Measurements from ENCODE around the gene INPP4B.

The INPP4B gene

DNA sequence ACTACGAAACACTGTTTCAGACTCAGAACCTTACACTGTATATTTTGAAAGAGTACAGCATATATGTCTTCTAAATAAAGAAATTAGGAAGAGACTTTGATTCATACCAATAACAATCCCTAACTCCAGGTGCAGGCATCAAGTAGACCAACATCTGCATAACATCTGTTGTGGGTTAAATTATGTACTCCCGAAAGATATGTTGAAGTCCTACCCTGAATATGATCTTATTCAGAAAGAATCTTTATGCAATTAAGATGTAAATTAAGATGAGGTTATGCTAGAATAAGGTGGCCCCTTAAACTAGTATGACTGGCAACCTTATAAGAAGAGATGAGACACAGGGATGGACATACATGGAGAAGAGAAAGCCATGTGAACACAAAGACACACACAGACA is 117.9 kb downstream of the INPP4B start:
- DNase-seq (ENCODE audit: low read depth in 2 of 2): no peak

DNA sequence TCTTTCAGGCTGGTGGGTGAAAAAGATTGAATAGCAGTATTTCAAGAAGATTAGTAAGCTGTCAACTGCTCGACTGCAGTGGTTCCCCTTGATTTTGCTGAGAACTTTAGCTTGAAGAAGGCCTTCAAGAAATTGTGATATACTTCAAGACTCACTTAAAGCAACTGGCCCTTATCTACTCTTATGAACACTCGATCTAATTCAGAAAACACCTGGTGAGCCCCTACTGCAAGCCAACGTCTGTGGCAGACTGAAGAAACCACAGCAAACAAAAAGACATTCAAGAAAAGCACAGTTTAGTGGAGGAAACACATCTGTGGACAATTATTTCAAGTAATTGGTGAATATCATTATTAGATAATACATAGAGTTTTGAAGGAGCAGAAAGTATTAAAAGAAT is 119.0 kb downstream of the INPP4B start:
- no peak for DNase-seq (ENCODE audit: low read depth in 2 of 2)

GRCh38 chr4:142725886-142726285 is 120.2 kb downstream of the INPP4B start:
- DNase-seq (ENCODE audit: low read depth in 2 of 2): no peak

GRCh38 chr4:142721187-142721586 is 124.9 kb downstream of the INPP4B start:
- no peak for DNase-seq (ENCODE audit: low read depth in 2 of 2)

DNA sequence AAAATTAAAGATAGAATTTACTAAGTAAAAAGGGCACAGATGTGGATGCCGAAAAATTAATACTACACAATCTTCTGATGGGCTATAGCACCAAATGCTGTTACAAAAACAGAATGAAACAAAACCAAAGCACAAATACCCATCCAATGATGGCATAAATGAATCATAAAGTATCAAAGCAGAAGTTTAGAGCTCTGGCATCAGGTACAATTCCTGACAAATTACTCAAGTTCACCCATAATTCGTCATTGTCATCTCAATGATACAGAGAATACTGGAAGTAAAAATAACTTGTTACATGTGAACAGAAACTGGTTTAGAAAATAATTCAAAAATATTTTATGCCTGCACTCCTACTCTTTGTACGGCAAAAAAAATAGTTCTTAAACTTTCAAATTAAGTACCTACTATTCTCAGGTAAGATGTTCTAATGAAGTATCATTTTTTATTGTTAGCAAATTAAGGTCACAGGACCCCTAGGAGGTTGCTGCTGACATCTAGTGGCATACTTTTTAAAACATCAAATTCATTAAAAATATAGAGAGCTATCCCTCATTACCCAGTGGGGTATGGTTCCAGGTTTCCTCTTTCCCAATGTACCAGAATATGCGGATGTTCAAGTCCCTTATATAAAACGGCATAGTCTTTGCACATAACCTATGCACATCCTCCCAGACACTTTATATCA is 126.1 kb downstream of the INPP4B start:
- DNase-seq (ENCODE audit: low read depth in 2 of 2): no peak

GRCh38 chr4:142718981-142719380 is 127.1 kb downstream of the INPP4B start:
- no peak for DNase-seq (ENCODE audit: low read depth in 2 of 2)

GRCh38 chr4:142715727-142716126 is 130.4 kb downstream of the INPP4B start:
- DNase-seq (ENCODE audit: low read depth in 2 of 2): no peak

GRCh38 chr4:142713282-142714030 is 132.6 kb downstream of the INPP4B start:
- DNase-seq (ENCODE audit: low read depth in 2 of 2): no peak

GRCh38 chr4:142708231-142708630 is 137.9 kb downstream of the INPP4B start:
- no peak for DNase-seq (ENCODE audit: low read depth in 2 of 2)

DNA sequence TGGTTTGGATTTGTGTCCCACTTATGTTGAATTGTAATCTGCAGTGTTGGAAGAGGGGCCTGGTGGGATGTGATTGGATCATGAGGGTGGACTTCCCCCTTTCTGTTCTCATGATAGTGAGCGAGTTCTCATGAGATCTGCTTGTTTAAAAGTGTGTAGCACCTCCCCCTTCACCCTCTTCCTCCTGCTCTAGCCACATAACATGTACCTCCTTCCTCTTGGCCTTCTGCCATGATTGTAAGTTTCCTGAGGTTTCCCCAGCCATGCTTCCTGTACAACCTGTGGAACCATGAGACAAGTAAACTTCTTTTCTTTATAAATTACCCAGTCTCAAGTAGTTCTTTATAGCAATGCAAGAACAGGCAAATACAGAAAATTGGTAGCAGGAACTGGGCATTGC is 138.7 kb downstream of the INPP4B start:
- no peak for DNase-seq (ENCODE audit: low read depth in 2 of 2)

DNA sequence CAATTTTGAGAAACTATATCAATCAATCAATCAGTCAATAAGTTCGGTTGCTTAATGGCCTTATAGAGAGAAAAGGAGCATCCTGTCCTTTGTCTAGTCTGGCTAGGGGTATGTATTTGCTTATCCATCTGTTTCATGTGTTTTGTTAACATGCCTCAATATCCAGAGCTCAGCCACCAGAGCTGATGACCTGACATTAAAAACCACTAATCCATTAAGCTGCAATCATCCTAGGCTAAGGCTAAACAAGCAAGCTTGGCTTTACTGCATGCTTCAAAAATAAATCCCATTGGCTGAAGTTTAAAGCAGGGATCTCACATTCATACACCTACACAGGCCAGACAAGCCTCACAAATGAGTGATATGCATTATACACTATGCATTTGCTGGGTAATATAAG is 139.7 kb downstream of the INPP4B start:
- no peak for DNase-seq (ENCODE audit: low read depth in 2 of 2)

GRCh38 chr4:142705820-142706219 is 140.3 kb downstream of the INPP4B start:
- no peak for DNase-seq (ENCODE audit: low read depth in 2 of 2)

DNA sequence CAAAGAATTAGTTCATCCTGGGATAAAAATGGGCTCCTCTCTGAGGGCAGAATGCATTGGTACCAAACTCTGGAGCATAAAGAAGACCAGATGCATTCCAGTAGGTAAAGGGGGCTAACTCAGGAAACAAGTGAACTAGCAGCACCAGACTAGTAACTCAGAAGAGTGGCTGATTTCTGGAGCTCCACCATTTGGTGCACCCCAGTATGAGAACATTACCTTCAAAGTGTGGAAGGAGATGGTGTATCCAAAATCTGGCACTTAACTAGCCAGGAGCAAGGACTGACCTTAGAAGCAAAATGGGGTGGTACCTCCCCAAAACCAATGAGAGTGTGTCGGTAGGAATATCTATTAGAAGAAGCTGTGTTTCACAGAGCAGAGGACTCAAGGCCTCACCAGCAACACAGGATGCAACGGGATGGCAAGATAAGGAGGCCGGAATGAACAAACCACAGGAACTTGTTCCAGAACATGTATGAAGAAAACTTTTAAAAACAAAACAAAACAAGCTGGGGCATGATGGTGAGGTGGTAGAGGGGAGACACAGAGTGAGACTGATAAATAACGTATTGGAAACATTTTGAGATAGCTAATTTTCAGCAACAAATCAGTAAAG is 142.3 kb downstream of the INPP4B start:
- DNase-seq (ENCODE audit: low read depth in 2 of 2): no peak

DNA sequence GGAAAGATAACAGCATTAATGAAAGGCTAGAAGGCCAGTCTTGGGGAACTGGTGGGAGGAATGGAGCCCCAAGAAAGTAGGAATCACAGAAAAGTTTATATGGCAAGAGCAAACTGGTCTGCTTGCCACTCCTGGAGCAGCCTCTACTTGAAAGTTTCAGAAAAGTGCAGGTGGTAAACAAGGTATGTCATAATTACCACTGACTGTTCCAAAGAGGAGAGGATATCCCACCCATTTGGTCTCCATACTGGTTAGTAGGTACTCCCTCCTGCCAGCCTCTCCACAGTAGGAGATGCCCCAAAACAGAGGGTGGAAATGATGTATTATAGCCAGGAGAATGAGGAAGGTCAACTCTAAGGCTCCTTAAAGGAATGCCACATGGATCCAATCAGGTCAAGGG is 145.1 kb downstream of the INPP4B start:
- DNase-seq (ENCODE audit: low read depth in 2 of 2): no peak

DNA sequence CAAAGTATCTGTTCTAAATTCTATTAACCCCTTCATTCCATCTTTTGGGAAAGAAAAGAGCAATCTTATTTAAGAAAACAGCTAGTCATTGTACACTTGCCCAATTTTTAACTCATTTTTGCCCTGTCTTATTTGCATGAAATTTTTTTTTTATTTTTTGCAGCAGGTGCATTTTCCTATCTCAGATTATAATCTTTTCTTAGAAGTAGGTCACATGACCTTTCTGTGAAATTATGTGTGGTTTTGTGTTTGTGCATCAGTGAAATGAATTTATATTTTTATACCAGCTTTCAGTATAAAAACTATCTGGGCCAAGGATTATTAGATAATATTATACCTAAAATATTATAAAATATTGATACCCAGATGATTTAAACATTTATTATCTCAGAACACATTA is 145.6 kb downstream of the INPP4B start:
- DNase-seq (ENCODE audit: low read depth in 2 of 2): no peak

DNA sequence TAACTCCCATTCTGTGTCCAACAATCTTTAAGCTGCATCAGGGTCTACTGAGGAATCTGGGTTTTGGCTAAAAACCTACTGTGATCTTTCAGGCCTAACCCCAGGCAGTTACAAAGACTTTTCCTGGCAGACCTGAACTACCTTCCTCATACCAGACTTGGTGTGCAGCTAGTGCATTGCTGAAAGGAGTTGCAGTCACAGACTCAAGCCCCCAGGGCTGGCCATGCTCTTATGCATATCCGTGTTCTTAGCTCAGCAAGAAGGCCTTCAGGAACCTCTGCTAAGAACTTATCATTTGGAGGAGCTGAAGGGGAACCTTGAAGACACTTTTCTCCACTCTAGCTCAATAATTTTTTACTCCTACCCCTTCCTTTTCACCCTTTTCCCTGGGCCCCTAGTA is 147.5 kb downstream of the INPP4B start:
- no peak for DNase-seq (ENCODE audit: low read depth in 2 of 2)

DNA sequence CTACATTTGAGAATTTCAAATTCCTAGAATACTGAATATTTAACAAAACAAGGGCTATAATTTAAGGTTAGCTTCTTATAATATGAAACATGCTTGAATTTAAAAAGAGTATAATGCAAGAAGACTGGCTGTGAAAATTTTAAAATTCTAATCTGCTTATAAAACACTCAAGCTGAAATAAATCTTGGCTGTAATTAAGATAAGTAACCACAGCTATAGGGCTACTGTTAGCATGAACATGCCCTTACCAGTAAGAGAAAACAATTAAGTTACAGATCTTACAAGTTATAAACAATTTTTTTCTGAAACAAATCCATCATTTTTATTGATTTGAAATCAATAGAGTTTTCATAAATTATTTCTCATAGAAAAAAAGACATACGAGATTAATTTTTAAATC is 148.2 kb downstream of the INPP4B start:
- no peak for DNase-seq (ENCODE audit: low read depth in 2 of 2)

GRCh38 chr4:142697320-142697719 is 148.8 kb downstream of the INPP4B start:
- DNase-seq (ENCODE audit: low read depth in 2 of 2): no peak

GRCh38 chr4:142696334-142697122 is 149.6 kb downstream of the INPP4B start:
- DNase-seq (ENCODE audit: low read depth in 2 of 2): no peak

DNA sequence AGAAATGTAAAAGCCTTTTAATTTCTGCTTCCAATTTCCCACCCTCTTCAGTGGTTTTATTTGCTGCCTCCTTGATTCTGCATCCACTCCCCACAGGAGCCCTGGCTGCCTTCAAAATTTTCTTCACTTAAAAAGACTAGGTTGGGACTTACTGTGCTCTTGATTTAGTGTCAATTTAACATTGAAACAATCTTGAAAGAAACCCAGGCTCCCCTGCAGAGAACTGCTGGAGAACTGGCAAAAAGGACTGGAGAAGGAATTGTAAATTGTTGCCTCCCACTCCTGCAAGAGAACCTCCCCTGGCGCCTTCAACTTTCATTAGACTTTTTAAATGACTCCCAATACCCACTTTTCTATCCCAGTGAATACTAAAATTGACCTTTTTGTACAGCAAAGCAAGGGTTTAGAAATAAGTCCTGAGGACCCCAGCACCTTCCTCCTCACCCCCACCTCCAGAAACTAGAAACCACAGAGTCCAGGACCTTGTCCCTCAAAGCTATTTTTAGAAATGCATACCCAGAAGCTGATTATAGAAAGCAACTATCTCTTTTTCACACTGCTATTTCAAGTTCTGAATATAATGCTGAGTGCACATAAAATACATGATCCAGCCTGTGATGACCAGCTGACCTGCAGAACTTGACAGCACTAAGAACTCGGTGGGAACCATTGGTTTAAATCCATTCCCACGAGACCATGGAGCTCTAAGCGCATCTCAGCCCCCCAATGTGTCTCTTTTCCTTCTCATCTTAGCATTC is 155.5 kb downstream of the INPP4B start:
- no peak for DNase-seq (ENCODE audit: low read depth in 2 of 2)

DNA sequence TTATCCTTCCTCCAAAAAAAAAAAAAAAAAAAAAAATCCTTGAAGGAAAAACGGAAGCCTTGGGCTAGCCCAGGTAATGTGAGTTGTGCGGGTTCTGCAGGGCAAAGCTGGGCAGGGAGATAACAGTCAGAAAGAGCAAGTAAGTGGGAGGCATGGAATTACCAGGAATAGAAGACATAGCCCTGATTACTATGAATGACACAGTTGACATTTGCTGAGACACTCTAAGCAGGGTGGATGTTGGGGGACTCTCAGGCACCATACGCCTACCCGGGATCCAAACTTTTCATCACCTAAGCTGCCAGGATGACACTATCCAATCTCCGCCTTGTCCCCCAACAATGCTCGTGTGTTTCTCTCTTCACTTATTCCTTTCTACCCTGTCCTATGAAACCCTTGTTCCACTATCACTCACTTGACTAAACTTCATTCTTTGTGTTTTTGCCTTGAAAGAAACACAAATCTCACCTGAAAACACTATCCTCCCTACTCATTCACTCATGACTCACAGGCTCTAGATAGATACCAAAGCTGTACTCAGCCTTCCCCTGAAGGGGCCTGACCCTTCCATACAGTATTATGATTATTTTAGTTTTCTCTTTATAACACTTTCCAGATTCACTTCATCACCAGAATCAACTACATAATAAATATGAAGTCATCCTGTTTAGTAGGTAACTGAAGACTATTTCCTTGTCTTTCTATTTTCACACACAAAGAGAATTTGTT is 158.4 kb downstream of the INPP4B start:
- no peak for DNase-seq (ENCODE audit: low read depth in 2 of 2)
